ENCODE measurements around the gene ARRDC2.
A peak's percentile ranks its signal among the peaks of the same experiment; 100 is the strongest.
"Not testable (repeated sequence)": the region's sequence is repeated elsewhere in the genome, so short reads cannot be mapped to it uniquely, and the experiment has no call there.

Gene ARRDC2

GRCh38 chr19:17989425-17990094 lies 18.4 kb upstream of the ARRDC2 start:
- DNase-seq (ENCODE audit: low spot score), result no peak

- no peak for DNase-seq (ENCODE audit: low spot score)
These were observed 14.7 kb upstream of the ARRDC2 start for GRCh38 chr19:17993076-17993813.

- peak; percentile 86 for DNase-seq (ENCODE audit: low spot score)
These were observed 11.1 kb upstream of the ARRDC2 start for GRCh38 chr19:17996826-17997316.

DNA sequence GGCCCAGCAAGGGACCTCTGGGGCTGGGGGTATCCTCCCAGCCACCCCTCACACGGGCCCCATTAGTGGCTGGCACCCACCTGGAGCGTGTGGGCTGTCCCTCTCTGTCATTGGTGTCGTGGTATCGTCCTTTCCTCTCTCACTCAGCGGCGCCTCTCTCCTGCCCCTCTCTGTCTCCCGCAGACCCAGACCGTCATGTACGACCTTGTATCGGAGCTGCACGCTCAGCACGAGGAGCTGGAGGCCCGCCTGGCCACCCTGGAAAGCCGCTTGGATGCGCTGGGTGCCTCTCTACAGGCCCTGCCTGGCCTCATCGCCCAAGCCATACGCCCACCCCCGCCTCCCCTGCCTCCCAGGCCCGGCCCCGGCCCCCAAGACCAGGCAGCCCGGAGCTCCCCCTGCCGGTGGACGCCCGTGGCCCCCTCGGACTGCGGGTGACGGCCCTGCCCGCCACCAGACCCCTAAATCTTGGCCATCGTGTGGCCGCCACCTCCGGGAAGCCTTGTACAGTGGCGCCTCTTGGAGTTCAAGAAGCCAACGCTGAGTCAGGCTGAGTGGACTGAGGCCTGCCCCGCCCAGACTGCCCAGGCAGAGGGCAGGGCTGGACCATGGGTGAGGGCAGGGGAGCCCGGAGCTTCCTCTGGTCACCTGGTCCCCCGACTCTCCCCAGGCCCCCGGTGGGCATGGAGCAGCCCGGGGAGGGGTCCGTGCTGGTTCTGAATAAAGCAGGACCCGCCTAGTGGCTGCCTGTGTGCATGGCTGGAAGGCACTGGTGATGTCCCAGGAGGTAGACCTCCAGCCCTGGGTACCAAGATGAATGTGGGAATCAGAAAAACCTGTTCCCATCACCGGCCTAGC lies 9.8 kb upstream of the ARRDC2 start:
- DNase-seq (ENCODE audit: low spot score), result no peak

DNA sequence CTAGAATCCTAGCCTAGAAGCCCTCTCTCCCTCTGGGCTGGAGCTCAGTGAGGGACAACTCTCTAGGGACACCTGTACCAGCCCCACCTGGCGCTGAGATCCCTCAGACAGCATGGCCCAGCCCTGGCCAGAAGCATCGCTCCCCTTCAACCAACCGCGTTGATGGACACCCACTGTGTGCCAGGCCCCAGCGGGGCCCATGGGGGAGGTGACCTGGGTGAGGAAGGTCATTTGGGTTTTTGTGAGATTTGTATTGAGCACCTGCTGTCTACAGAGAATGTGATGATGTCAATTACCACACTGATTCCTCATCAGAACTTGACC lies 9.2 kb upstream of the ARRDC2 start:
- no peak for DNase-seq (ENCODE audit: low spot score)

DNA sequence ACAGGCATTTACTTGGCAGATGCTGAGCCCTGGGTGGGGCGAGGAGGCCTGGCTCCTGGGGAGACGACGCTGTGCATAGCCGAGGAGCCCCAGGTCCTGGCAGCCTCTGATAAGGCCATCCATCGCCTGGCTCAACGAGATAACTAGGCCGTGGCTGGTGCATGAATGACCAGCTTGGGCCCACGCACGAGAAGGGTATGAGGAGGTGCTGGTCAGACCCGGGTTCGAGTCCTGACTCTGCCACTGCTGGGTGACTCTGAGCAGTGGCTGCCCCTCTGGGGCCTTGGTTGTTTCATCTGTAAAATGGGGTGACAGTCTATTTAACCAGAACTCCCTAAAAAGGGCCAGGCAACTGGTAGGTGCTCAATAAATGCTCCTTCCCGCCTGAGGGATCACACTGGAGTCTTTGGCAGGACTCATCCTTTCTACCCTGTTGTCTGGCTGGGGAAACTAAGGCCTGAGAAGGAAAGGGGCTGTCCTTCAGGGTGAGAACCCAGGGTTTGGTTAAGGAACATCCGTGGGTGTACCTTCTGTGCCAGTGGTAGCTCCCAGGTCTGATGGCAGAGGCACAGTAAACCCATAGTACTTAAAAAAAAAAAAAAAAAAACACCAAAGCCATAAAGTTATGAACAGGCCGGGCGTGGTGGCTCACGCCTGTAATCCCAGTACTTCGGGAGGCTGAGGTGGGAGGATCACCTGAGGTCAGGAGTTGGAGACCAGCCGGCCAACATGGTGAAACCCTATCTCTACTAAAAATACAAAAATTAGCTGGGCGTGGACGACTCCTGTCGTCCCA lies 8.1 kb upstream of the ARRDC2 start:
- no peak for DNase-seq (ENCODE audit: low spot score)

GRCh38 chr19:18000480-18000914 lies 7.5 kb upstream of the ARRDC2 start:
- no peak for DNase-seq (ENCODE audit: low spot score)

GRCh38 chr19:18000915-18001776 lies 6.8 kb upstream of the ARRDC2 start:
- DNase-seq (ENCODE audit: low spot score), result peak; percentile 93

DNA sequence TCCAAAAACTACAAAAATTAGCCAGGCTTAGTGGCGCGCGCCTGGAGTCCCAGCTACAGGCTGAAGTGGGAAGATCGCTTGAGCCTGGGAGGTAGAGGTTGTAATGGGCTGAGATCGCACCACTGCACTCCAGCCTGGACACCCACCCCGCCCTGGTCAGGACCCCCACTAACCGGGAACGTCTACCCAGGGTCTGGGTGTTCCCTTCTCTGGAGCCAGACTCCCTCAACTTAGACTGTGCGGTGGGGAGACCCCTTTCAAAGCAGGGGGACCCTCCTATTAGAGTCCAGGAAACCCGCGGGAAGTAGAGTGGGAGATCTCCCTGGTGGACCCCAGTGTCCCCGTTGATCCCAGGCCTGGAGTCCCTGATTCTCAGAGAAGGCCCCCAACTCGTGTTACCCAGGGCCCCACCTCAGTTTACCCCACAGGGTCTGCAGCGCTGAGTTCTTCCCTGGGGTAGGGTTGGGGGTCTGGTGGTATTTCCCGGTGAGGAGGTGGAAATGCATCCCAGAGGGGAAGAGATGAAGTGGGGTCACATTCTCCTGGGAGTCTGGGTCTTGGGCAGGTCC lies 6.1 kb upstream of the ARRDC2 start:
- DNase-seq (ENCODE audit: low spot score), result no peak

DNA sequence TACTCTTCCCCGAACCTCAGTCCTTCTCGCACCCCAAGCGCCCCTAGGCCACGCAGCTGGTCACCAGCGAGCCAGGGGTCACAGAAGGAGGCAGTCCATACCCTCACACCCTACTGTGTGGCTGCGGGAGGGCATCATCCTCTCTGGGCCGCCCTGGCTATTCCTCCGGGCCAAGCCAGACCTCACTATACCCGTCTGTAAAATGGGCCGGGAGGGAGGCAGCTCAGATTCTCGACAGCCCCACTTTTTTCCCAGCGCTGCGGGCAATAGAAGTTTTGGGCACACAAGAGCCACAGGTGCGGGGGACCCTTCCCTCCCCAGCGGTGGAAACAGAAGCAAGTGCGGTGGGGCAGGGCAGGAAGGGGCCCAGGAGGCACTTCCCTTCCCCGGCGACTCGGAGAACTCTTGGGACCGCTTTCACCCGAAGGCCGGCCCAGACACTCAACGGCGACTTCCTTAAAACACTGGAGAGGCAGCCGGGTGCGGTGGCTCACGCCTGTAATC lies 5.6 kb upstream of the ARRDC2 start:
- peak; percentile 41 for DNase-seq (ENCODE audit: low spot score)

DNA sequence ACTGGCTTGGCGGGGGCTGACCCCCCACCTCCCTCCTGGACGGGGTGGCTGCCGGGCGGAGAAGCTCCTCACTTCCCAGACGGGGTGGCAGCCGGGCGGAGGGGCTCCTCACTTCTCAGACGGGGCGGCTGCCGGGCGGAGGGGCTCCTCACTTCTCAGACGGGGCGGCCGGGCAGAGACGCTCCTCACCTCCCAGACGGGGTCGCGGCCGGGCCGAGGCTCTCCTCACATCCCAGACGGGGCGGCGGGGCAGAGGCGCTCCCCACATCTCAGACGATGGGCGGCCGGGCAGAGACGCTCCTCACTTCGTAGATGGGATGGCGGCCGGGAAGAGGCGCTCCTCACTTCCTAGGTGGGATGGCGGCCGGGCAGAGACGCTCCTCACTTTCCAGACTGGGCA lies 2.2 kb upstream of the ARRDC2 start:
- not testable (repeated sequence) for DNase-seq (ENCODE audit: low spot score)

GRCh38 chr19:18007044-18007916 lies 690 bp upstream of the ARRDC2 start:
- DNase-seq (ENCODE audit: low spot score), result peak; percentile 83

GRCh38 chr19:18008814-18009213 lies 844 bp downstream of the ARRDC2 start:
- DNase-seq (ENCODE audit: low spot score), result no peak

DNA sequence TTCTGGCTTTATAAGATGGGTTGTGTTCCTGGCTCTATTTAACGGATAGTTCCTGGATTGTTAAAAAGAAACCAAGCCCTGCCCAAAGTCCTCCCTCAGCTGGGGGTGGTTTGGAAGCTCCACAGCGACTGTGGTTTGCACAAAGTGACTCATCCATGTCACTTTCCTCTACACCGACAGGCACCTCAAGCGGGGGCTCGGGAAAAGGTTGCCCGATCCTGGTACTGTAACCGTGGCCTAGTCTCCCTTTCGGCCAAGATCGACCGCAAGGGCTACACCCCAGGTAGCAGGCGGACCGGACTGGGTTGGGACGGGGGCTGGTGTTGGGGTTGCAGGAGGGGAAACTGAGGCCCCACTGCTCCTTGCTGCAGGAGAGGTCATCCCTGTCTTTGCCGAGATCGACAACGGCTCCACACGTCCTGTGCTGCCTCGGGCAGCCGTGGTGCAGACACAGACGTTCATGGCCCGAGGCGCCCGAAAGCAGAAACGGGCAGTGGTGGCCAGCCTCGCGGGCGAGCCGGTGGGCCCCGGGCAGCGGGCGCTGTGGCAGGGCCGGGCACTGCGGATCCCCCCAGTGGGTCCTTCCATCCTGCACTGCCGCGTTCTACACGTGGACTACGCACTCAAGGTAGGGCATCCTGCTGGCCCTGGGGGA lies 1.6 kb downstream of the ARRDC2 start:
- DNase-seq (ENCODE audit: low spot score), result no peak

DNA sequence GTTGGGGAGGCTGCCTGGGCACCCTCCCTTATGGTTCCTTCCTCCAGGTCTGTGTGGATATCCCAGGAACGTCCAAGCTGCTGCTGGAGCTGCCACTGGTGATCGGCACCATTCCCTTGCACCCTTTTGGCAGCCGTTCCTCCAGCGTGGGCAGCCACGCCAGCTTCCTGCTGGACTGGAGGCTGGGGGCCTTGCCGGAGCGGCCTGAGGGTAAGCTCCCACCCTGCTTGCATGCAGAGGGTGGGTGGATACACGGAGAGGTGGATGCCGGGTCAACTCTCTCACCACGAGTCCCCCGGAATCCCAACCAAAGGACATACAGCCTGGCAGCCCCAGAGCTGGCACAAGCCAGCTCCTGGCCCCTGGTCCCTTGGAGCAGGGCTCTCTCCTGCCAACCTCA lies 2.2 kb downstream of the ARRDC2 start:
- no peak for DNase-seq (ENCODE audit: low spot score)

GRCh38 chr19:18013210-18014111 lies 5.5 kb downstream of the ARRDC2 start:
- no peak for DNase-seq (ENCODE audit: low spot score)

- DNase-seq (ENCODE audit: low spot score), result no peak
These were observed 6.2 kb downstream of the ARRDC2 start for GRCh38 chr19:18014197-18014596.
